ENCODE data around the gene PFDN1.

DNA sequence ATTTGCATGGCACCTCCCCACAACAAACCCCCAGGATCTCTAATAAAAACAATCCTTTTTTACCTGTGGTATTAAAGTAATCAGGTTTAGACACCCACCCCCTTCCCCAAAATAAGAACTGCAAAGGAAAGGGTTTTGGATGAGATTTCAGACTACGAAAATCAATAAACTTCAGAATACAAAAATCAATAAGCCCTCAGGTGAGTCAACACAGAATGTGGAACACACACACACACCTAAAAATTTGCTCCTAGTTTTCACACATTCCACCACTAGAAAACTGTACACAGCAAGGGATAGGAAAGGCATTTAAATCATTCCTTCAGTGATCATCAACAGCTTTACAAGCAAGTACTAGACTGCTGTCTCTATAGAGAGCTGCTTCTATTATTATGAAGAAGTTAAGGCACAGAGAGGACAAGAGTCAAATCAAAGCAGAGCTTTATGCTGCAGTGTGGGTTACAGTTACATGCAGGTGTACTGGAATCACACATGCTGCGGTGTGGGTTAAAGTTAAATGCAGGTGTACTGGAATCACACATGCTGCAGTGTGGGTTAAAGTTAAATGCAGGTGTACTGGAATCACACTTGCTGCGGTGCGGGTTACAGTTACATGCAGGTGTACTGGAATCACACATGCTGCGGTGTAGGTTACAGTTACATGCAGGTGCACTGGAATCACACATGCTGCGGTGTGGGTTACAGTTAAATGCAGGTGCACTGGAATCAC, 36.3 kb downstream of the PFDN1 start:
- TF ChIP-seq, protein P1, sequence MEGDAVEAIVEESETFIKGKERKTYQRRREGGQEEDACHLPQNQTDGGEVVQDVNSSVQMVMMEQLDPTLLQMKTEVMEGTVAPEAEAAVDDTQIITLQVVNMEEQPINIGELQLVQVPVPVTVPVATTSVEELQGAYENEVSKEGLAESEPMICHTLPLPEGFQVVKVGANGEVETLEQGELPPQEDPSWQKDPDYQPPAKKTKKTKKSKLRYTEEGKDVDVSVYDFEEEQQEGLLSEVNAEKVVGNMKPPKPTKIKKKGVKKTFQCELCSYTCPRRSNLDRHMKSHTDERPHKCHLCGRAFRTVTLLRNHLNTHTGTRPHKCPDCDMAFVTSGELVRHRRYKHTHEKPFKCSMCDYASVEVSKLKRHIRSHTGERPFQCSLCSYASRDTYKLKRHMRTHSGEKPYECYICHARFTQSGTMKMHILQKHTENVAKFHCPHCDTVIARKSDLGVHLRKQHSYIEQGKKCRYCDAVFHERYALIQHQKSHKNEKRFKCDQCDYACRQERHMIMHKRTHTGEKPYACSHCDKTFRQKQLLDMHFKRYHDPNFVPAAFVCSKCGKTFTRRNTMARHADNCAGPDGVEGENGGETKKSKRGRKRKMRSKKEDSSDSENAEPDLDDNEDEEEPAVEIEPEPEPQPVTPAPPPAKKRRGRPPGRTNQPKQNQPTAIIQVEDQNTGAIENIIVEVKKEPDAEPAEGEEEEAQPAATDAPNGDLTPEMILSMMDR (conservative IDR thresholded peaks at IDR 0.05; ENCODE audit: low read depth, low read length), result no peak
- TF ChIP-seq EZH2 (IDR thresholded peaks at IDR 0.05; ENCODE audit: low read length, unreplicated experiment) (no peak), EZH2phosphoT487 (IDR thresholded peaks at IDR 0.05; ENCODE audit: borderline replicate concordance, low read length) (no peak)
